ENCODE results near the gene KDM4C. TPM values are rescaled to one million over a fixed set of nuclear protein-coding genes. Genes with fewer than 3 reads are reported as not detected.

KDM4C gene
- total RNA-seq, 1 donor from 2014 or later = 16.5 TPM

- Mint-ChIP-seq H3K9me3 (no peaks in the 10 kb centered on the region), H3K27ac (no peak overlapping the region), H3K4me1 (ENCODE audit: unreplicated experiment) (peaks cover 6% of the 10 kb centered on the region), H3K27me3 (no peaks in the 10 kb centered on the region), H3K4me3 (no peak overlapping the region), H3K36me3 (peaks cover 14% of the 10 kb centered on the region)
- TF ChIP-seq, protein P1, sequence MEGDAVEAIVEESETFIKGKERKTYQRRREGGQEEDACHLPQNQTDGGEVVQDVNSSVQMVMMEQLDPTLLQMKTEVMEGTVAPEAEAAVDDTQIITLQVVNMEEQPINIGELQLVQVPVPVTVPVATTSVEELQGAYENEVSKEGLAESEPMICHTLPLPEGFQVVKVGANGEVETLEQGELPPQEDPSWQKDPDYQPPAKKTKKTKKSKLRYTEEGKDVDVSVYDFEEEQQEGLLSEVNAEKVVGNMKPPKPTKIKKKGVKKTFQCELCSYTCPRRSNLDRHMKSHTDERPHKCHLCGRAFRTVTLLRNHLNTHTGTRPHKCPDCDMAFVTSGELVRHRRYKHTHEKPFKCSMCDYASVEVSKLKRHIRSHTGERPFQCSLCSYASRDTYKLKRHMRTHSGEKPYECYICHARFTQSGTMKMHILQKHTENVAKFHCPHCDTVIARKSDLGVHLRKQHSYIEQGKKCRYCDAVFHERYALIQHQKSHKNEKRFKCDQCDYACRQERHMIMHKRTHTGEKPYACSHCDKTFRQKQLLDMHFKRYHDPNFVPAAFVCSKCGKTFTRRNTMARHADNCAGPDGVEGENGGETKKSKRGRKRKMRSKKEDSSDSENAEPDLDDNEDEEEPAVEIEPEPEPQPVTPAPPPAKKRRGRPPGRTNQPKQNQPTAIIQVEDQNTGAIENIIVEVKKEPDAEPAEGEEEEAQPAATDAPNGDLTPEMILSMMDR (conservative IDR thresholded peaks at IDR 0.05) = no peak
- no peak for DNase-seq (ENCODE audit: extremely low spot score, unreplicated experiment)
These were observed 284.4 kb downstream of the KDM4C start for GRCh38 chr9:7042124-7042523.

- no peak for DNase-seq (ENCODE audit: extremely low spot score, unreplicated experiment)
- Mint-ChIP-seq H3K4me1 (ENCODE audit: unreplicated experiment) (peaks cover 6% of the 10 kb centered on the region), H3K27ac (no peak overlapping the region), H3K27me3 (no peaks in the 10 kb centered on the region), H3K36me3 (peaks cover 19% of the 10 kb centered on the region), H3K9me3 (no peaks in the 10 kb centered on the region), H3K4me3 (no peak overlapping the region)
- TF ChIP-seq, protein P1 (conservative IDR thresholded peaks at IDR 0.05) = no peak
These were observed 287.6 kb downstream of the KDM4C start for GRCh38 chr9:7045361-7045760.

- no peak for DNase-seq (ENCODE audit: extremely low spot score, unreplicated experiment)
- Mint-ChIP-seq H3K4me3 (no peak overlapping the region), H3K27ac (no peak overlapping the region), H3K9me3 (no peaks in the 10 kb centered on the region), H3K27me3 (peaks cover 4% of the 10 kb centered on the region), H3K4me1 (ENCODE audit: unreplicated experiment) (peaks cover 19% of the 10 kb centered on the region), H3K36me3 (peaks cover 12% of the 10 kb centered on the region)
- TF ChIP-seq, protein P1 (conservative IDR thresholded peaks at IDR 0.05) = no peak
These were observed 293.9 kb downstream of the KDM4C start for GRCh38 chr9:7051711-7052110.

DNA sequence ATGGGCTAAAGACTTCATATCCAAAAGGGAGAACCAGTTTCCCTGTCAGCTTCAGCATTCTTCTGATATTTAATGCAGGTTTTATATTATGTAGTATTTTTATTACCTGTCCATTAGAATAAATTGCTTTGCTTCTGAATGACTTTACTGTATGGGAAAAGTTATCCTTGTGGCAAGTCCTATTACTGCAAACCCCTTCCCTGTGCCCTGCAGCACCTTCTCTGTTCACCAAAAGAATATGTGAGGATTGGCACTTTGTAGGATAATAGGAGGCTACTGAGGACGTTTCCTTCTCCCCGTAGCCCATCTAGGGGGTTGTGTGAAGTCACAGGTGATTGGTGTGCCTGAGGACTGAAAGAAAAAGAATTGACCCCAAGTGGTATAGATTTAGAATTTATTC is 296.1 kb downstream of the KDM4C start:
- peaks cover 4% of the 10 kb centered on the region for H3K27me3 Mint-ChIP-seq
- H3K9me3 Mint-ChIP-seq = no peaks in the 10 kb centered on the region
- peaks cover 8% of the 10 kb centered on the region for H3K36me3 Mint-ChIP-seq
- TF ChIP-seq, protein P1 (conservative IDR thresholded peaks at IDR 0.05) = peak; percentile 41
- no peak overlapping the region for H3K27ac Mint-ChIP-seq
- no peak overlapping the region for H3K4me3 Mint-ChIP-seq
- no peak for DNase-seq (ENCODE audit: extremely low spot score, unreplicated experiment)
- peaks cover 26% of the 10 kb centered on the region for H3K4me1 Mint-ChIP-seq (ENCODE audit: unreplicated experiment)

GRCh38 chr9:7055171-7055903 is 297.6 kb downstream of the KDM4C start:
- no peak overlapping the region for H3K4me3 Mint-ChIP-seq
- peaks cover 4% of the 10 kb centered on the region for H3K36me3 Mint-ChIP-seq
- no peak overlapping the region for H3K27ac Mint-ChIP-seq
- TF ChIP-seq, protein P1 (conservative IDR thresholded peaks at IDR 0.05) = no peak
- H3K4me1 Mint-ChIP-seq (ENCODE audit: unreplicated experiment) = peaks cover 26% of the 10 kb centered on the region
- no peak for DNase-seq (ENCODE audit: extremely low spot score, unreplicated experiment)
- H3K27me3 Mint-ChIP-seq = peaks cover 4% of the 10 kb centered on the region
- H3K9me3 Mint-ChIP-seq = no peaks in the 10 kb centered on the region
